ENCODE measurements around the gene EVI2B.

DNA sequence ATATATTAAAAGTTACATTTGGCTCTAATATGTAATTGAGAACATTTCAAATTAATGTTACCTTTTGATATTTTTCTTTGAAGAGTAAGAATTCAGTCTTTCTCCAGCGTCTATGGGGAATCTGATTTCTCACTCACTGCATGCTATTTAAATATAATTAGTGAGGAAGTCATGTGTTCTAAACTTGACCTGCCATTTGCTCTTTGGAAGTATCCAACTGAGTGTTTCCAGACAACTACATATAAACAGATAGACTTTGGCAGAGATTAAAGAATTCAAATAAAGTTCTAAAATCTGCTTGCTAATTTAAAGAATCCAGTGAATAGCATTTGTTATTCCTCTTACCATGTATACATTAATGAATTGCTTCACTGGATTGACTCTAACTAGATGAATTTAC, 40.3 kb downstream of the EVI2B start:
- TF ChIP-seq, protein P1, sequence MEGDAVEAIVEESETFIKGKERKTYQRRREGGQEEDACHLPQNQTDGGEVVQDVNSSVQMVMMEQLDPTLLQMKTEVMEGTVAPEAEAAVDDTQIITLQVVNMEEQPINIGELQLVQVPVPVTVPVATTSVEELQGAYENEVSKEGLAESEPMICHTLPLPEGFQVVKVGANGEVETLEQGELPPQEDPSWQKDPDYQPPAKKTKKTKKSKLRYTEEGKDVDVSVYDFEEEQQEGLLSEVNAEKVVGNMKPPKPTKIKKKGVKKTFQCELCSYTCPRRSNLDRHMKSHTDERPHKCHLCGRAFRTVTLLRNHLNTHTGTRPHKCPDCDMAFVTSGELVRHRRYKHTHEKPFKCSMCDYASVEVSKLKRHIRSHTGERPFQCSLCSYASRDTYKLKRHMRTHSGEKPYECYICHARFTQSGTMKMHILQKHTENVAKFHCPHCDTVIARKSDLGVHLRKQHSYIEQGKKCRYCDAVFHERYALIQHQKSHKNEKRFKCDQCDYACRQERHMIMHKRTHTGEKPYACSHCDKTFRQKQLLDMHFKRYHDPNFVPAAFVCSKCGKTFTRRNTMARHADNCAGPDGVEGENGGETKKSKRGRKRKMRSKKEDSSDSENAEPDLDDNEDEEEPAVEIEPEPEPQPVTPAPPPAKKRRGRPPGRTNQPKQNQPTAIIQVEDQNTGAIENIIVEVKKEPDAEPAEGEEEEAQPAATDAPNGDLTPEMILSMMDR (conservative IDR thresholded peaks at IDR 0.05; ENCODE audit: low read depth, low read length), result no peak
- TF ChIP-seq SMC3 (IDR thresholded peaks at IDR 0.05; ENCODE audit: low read depth, low read length) (no peak), BHLHE40 (IDR thresholded peaks at IDR 0.05; ENCODE audit: low read depth, low read length) (no peak), POLR2A (IDR thresholded peaks at IDR 0.05; ENCODE audit: low read depth, low read length) (no peak), MXI1 (IDR thresholded peaks at IDR 0.05; ENCODE audit: borderline replicate concordance, low read depth, low read length) (no peak), RAD21 (IDR thresholded peaks at IDR 0.05; ENCODE audit: low read length) (no peak), FOS (IDR thresholded peaks at IDR 0.05; ENCODE audit: low read depth, low read length) (no peak), MAZ (IDR thresholded peaks at IDR 0.05; ENCODE audit: borderline replicate concordance, low read depth, low read length) (no peak), MAFK (IDR thresholded peaks at IDR 0.05; ENCODE audit: low read depth, low read length) (no peak), RFX5 (IDR thresholded peaks at IDR 0.05; ENCODE audit: low read depth, low read length) (no peak), CHD1 (IDR thresholded peaks at IDR 0.05; ENCODE audit: low read depth, low read length) (no peak), NFE2L2 (IDR thresholded peaks at IDR 0.05; ENCODE audit: low read depth, low read length) (no peak)
- TF ChIP-seq, protein P2, sequence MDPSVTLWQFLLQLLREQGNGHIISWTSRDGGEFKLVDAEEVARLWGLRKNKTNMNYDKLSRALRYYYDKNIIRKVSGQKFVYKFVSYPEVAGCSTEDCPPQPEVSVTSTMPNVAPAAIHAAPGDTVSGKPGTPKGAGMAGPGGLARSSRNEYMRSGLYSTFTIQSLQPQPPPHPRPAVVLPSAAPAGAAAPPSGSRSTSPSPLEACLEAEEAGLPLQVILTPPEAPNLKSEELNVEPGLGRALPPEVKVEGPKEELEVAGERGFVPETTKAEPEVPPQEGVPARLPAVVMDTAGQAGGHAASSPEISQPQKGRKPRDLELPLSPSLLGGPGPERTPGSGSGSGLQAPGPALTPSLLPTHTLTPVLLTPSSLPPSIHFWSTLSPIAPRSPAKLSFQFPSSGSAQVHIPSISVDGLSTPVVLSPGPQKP (IDR thresholded peaks at IDR 0.05; ENCODE audit: borderline replicate concordance, low read depth, low read length), result no peak
- TF ChIP-seq, protein P3, sequence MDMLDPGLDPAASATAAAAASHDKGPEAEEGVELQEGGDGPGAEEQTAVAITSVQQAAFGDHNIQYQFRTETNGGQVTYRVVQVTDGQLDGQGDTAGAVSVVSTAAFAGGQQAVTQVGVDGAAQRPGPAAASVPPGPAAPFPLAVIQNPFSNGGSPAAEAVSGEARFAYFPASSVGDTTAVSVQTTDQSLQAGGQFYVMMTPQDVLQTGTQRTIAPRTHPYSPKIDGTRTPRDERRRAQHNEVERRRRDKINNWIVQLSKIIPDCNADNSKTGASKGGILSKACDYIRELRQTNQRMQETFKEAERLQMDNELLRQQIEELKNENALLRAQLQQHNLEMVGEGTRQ (IDR thresholded peaks at IDR 0.05; ENCODE audit: low read depth, low read length), result no peak
